Astrocyte (in vitro differentiated cells and primary cell): ENCODE measurements around the gene CIT. TPM values are rescaled to one million over a fixed set of nuclear protein-coding genes. Genes with fewer than 3 reads are reported as not detected.

Source experiments
- DNase-seq: peaks from one replicate; pipeline ENCODE4 v3.0.0-alpha.2; 2010; ENCODE audit warnings: low read depth
- FAIRE-seq: peaks from 2 replicates; lab custom pipeline; 2011; peaks lifted over from hg19 to GRCh38; lab: Jason Lieb, UNC
- H2AFZ ChIP-seq: 2 replicates; pipeline ENCODE4 v1.6.0; 2012; ENCODE audit warnings: low read depth, low read length, inconsistent platforms
- H3K27ac ChIP-seq: 2 replicates; pipeline ENCODE4 v1.5.1; 2011; ENCODE audit warnings: low read depth, low read length, inconsistent platforms
- H3K27me3 ChIP-seq: 2 replicates; pipeline ENCODE4 v1.6.0; 2011; ENCODE audit warnings: low read length, inconsistent platforms; ENCODE audit not compliant: insufficient read depth
- H3K36me3 ChIP-seq: 2 replicates; pipeline ENCODE4 v1.5.1; 2011; ENCODE audit warnings: low read length, inconsistent platforms; ENCODE audit not compliant: insufficient read depth
- H3K4me1 ChIP-seq: 2 replicates; pipeline ENCODE4 v1.5.1; 2011; ENCODE audit warnings: low read length, inconsistent platforms; ENCODE audit not compliant: insufficient read depth
- H3K4me2 ChIP-seq: 2 replicates; pipeline ENCODE4 v1.6.0; 2012; ENCODE audit warnings: low read length, inconsistent platforms
- H3K4me3 ChIP-seq: 2 replicates; pipeline ENCODE4 v1.5.1; 2011; ENCODE audit warnings: low read depth, mild to moderate bottlenecking, low read length, inconsistent platforms; ENCODE audit not compliant: insufficient read depth
- H3K79me2 ChIP-seq: 2 replicates; pipeline ENCODE4 v1.6.0; 2012; ENCODE audit warnings: mild to moderate bottlenecking, low read length, inconsistent platforms; ENCODE audit not compliant: insufficient read depth
- H3K9ac ChIP-seq: 2 replicates; pipeline ENCODE4 v1.6.0; 2012; ENCODE audit warnings: mild to moderate bottlenecking, low read length, inconsistent platforms
- H3K9me3 ChIP-seq: 2 replicates; pipeline ENCODE4 v1.5.1; 2012; ENCODE audit warnings: low read depth, mild to moderate bottlenecking, low read length, inconsistent platforms; ENCODE audit not compliant: insufficient read depth
- H4K20me1 ChIP-seq: 2 replicates; pipeline ENCODE4 v1.6.0; 2012; ENCODE audit warnings: low read length, inconsistent platforms; ENCODE audit not compliant: insufficient read depth
- H3K27ac Mint-ChIP-seq: one replicate; pipeline ENCODE4 v1.8.0; 2021; ENCODE audit warnings: mild to moderate bottlenecking, mixed read lengths; ENCODE audit not compliant: unreplicated experiment
- H3K27me3 Mint-ChIP-seq: one replicate; pipeline ENCODE4 v1.8.0; 2021; ENCODE audit warnings: low read depth, mixed read lengths; ENCODE audit not compliant: unreplicated experiment
- H3K36me3 Mint-ChIP-seq: one replicate; pipeline ENCODE4 v1.8.0; 2021; ENCODE audit warnings: low read depth, mixed read lengths; ENCODE audit not compliant: unreplicated experiment
- H3K4me1 Mint-ChIP-seq: one replicate; pipeline ENCODE4 v1.8.0; 2021; ENCODE audit warnings: low read depth, mixed read lengths; ENCODE audit not compliant: unreplicated experiment
- H3K4me3 Mint-ChIP-seq: one replicate; pipeline ENCODE4 v1.8.0; 2021; ENCODE audit warnings: mild to moderate bottlenecking, moderate library complexity, mixed read lengths; ENCODE audit not compliant: unreplicated experiment
- H3K9me3 Mint-ChIP-seq: one replicate; pipeline ENCODE4 v1.8.0; 2021; ENCODE audit warnings: mild to moderate bottlenecking, mixed read lengths; ENCODE audit not compliant: unreplicated experiment
- CTCF ChIP-seq: IDR thresholded peaks from 2 replicates; pipeline ENCODE4 v1.5.1; 2011; ENCODE audit warnings: low read depth, mild to moderate bottlenecking, inconsistent platforms, low read length, moderate library complexity; ENCODE audit not compliant: insufficient read depth
- EZH2 ChIP-seq: IDR thresholded peaks from 2 replicates; pipeline ENCODE4 v1.6.1; 2012; ENCODE audit warnings: mild to moderate bottlenecking, low read length, inconsistent platforms; ENCODE audit not compliant: insufficient read depth
- total RNA-seq: library from RNA; stranded (reverse); gene quantifications from 2 replicates; pipeline ENCODE4 v1.2.1, GENCODE V29; 2021

CIT gene
- total RNA-seq, 1 donor from 2014 or later, result 4.5 TPM

GRCh38 chr12:119666900-119667576, 210.1 kb downstream of the CIT start:
- Histone ChIP-seq H3K79me2 (peaks cover 30% of the 10 kb centered on the region), H3K4me1 (peaks cover 5% of the 10 kb centered on the region), H3K9ac (peak overlapping the region; percentile 41), H3K4me3 (peak overlapping the region; percentile 95), H4K20me1 (peaks cover 4% of the 10 kb centered on the region), H3K27ac (no peak overlapping the region), H3K27me3 (no peaks in the 10 kb centered on the region), H3K36me3 (peaks cover 5% of the 10 kb centered on the region), H3K9me3 (no peaks in the 10 kb centered on the region), H2AFZ (peak overlapping the region; percentile 84), H3K4me2 (peak overlapping the region; percentile 89)
- no peak for TF ChIP-seq EZH2
- TF ChIP-seq CTCF, result no peak
- H3K27ac Mint-ChIP-seq, result no peak overlapping the region
- peaks cover 2% of the 10 kb centered on the region for H3K27me3 Mint-ChIP-seq
- peaks cover 5% of the 10 kb centered on the region for H3K4me1 Mint-ChIP-seq
- FAIRE-seq, result no peak
- H3K36me3 Mint-ChIP-seq, result no peaks in the 10 kb centered on the region
- no peak for DNase-seq
- peak overlapping the region; percentile 74 for H3K4me3 Mint-ChIP-seq
- H3K9me3 Mint-ChIP-seq, result no peaks in the 10 kb centered on the region

GRCh38 chr12:119666226-119666795, 210.8 kb downstream of the CIT start:
- no peaks in the 10 kb centered on the region for H3K36me3 Mint-ChIP-seq
- TF ChIP-seq EZH2 (no peak), CTCF (no peak)
- FAIRE-seq (no peak), DNase-seq (no peak)
- H3K27me3 Mint-ChIP-seq, result peaks cover 2% of the 10 kb centered on the region
- no peak overlapping the region for H2AFZ ChIP-seq
- H3K4me2 ChIP-seq, result no peak overlapping the region
- H3K79me2 ChIP-seq, result peaks cover 26% of the 10 kb centered on the region
- H3K4me3 Mint-ChIP-seq, result no peak overlapping the region
- peaks cover 4% of the 10 kb centered on the region for H4K20me1 ChIP-seq
- H3K4me1 ChIP-seq, result peaks cover 5% of the 10 kb centered on the region
- H3K9me3 ChIP-seq, result no peaks in the 10 kb centered on the region
- no peak overlapping the region for H3K27ac Mint-ChIP-seq
- no peak overlapping the region for H3K27ac ChIP-seq
- no peaks in the 10 kb centered on the region for H3K9me3 Mint-ChIP-seq
- no peak overlapping the region for H3K4me3 ChIP-seq
- H3K36me3 ChIP-seq, result no peaks in the 10 kb centered on the region
- H3K27me3 ChIP-seq, result peaks cover 3% of the 10 kb centered on the region
- H3K4me1 Mint-ChIP-seq, result peaks cover 5% of the 10 kb centered on the region
- no peak overlapping the region for H3K9ac ChIP-seq
